GM10248 (cell line): ENCODE data around the gene AKIRIN1.
A peak's percentile ranks its signal among the peaks of the same experiment; 100 is the strongest.

Experiments used
- CTCF ChIA-PET: fragments of 300-600 bp; sonication (Branson Sonifier 250); formaldehyde crosslinking; extraction: SDS; loops from one replicate; lab custom pipeline; 2021; ENCODE audit warnings: antibody characterized with exemption; lab: Yijun Ruan, JAX
- POLR2A ChIA-PET: fragments of 350-650 bp; sonication (Branson Sonifier 250); formaldehyde crosslinking; extraction: SDS; loops from one replicate; lab custom pipeline; 2020; ENCODE audit warnings: antibody characterized with exemption; lab: Yijun Ruan, JAX
- DNase-seq: peaks from one replicate; pipeline ENCODE4 v3.0.0; 2012; ENCODE audit errors: extremely low spot score
- CTCF ChIP-seq: IDR thresholded peaks from 2 replicates; pipeline ENCODE4 v1.5.1; 2012; ENCODE audit warnings: mild to moderate bottlenecking, low read depth; ENCODE audit errors: extremely low read depth, missing control alignments, control extremely low read depth

The AKIRIN1 gene

GRCh38 chr1:38990738-38991637 lies at the start of gene AKIRIN1:
AKIRIN1 (plus strand) TSS chr1:38991276; CDS start chr1:38991381, 105 bp downstream.
- no peak for TF ChIP-seq CTCF
- CTCF ChIA-PET, result interaction anchor here (1.1 kb wide), 1 partner anchor 35 kb away, joined by 3 read pairs; the partner anchor contains the start of gene NDUFS5
- POLR2A ChIA-PET, result no interaction called here
- DNase-seq, result peak; percentile 99

DNA sequence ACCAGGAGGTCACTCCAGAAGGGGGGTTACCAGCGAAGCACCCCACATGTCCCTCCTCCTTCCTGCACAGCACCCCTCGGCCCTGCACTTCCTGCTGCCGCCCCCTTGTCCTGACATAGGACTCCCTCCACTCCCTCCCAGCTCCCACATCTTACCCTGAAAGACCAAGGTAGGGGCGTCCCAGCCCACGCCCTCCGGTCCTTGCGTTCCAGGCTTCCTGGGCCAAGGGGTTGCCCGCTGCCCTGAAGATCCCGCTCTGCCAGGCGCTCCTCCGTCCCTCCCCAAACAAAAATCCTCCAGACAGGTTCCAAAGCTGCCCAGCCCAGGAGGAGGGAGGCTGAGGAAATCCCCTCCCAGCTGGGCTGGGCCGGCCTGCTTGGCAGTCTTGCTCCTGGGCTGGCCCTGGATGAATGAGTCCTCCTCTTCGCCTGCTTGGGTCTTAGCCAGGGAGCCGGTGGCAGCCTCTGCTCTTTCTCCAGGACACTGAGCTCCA lies 49.5 kb upstream of the AKIRIN1 start, which contains the start of gene RHBDL2:
TSS of gene RHBDL2 (minus strand) at position 304 of the 493 bp plus-strand sequence. CDS start 22,618 bp downstream, outside the sequence.
- POLR2A ChIA-PET, result no interaction called here
- TF ChIP-seq CTCF, result no peak
- no peak for DNase-seq
- CTCF ChIA-PET, result interaction anchor here (1.0 to 1.5 kb wide), 5 partner anchors 9 to 151 kb away, joined by 3 to 4 read pairs (median 3); no protein-coding TSS in a partner anchor

DNA sequence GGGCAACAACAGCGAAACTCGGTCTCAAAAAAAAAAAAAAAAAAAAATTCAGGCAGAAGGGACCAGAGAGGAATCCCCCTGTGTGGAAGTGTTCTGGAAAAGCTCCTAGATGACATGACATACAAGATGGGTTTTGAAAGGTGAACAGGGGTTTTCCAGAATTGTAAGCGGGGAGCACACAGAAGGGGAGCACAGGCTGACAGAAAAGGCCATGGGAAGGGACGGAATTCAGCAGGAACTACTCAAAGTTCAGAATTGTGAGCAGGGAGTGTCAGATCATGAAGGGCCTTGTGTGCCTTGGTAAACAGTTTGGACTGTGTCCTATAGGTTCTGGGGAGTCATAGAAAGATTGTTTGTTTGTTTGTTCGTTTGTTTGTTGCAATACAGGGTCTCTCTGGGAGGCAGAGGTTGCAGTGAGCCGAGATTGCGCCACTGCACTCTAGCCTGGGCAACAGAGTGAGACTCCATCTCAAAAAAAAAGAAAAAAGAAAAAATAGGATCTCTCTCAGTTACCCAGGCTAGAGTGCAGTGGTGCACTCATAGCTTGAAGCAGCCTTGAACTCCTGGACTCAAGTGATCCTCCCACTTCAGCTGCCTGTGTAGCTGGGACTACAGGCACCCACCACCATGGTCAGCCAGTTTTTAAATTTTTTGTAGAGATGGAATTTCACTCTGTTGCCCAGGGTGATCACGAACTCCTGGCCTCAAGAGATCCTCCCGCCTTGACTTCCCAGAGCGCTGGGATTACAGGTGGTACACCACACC lies 48.2 kb upstream of the AKIRIN1 start:
- ChIA-PET POLR2A (no interaction called here), CTCF (interaction anchor here (1.0 to 1.5 kb wide), 4 partner anchors 9 to 149 kb away, joined by 3 to 4 read pairs (median 3); no protein-coding TSS in a partner anchor)
- no peak for DNase-seq

DNA sequence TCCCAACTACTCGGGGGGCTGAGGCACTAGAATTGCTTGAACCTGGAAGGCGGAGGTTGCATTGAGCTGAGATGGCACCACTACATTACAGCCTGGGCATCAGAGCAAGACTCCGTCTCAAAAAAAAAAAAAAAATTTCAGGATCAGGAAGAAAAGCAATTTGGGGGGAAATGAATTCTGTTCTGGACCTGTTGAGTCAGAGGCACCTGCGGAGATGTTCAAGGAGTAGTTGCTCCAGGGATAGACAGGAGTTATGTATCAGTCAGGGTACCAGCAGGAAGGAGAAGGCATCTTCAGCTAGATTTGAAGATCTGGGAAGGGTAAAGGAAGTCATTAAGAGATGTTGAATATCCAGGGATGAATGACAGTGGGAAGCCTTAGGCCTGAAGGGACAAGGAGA lies 46.5 kb upstream of the AKIRIN1 start:
- DNase-seq, result no peak
- ChIA-PET CTCF (interaction anchor here (1.4 kb wide), 1 partner anchor 9 kb away, joined by 4 read pairs; no protein-coding TSS in a partner anchor), POLR2A (interaction anchor here (0.7 kb wide), 1 partner anchor 545 kb away, joined by 3 read pairs; no protein-coding TSS in a partner anchor)
- TF ChIP-seq CTCF, result no peak

More for the DNA sequence above, 48.2 kb upstream of the AKIRIN1 start:
- TF ChIP-seq CTCF, result no peak

GRCh38 chr1:38950553-38950952 lies 40.5 kb upstream of the AKIRIN1 start:
- no peak for TF ChIP-seq CTCF
- ChIA-PET CTCF (no interaction called here), POLR2A (no interaction called here)
- no peak for DNase-seq

DNA sequence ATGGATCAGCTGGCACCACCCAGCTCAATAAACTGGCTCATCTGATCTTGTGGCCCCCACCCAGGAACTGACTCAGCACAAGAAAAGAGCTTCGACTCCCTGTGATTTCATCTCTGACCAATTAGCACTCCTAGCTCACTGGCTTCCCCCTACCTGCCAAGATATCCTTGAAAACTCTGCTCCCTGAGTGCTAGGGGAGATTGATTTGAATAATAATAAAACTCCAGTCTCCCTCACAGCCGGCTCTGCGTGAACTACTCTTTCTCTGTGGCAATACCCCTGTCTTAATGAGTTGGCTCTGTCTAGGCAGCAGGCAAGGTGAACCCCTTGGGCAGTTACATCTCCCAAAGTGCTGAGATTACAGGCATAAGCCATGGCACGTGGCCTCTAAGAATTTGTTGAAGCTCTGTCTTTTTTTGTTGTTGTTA lies 37.6 kb upstream of the AKIRIN1 start:
- ChIA-PET POLR2A (no interaction called here), CTCF (no interaction called here)
- no peak for DNase-seq
- TF ChIP-seq CTCF, result no peak
